ENCODE results near the gene ORAI2. TPM values are rescaled to one million over a fixed set of nuclear protein-coding genes. Genes with fewer than 3 reads are reported as not detected.
"Not testable (repeated sequence)": the region's sequence is repeated elsewhere in the genome, so short reads cannot be mapped to it uniquely, and the experiment has no call there.

Gene ORAI2
- total RNA-seq, 1 donor from 2014 or later = 57.9 TPM

DNA sequence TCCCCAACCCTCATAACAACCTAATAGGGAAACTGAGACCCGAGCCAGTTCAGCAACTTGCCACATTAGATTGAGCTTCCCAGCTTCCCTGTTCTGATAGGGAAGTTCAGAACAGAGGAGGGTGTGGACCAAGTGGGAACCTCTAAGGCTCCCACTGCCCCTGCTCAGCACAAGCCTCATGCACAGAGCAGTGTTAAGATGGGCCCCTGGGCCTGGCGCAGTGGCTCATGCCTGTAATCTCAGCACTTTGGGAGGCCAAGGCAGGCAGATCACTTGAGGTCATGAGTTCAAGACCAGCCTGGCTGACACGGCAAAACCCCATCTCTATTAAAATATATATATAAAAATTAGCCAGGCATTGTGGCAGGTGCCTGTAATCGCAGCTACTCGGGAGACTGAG, 63.9 kb downstream of the ORAI2 start:
- not testable (repeated sequence) for DNase-seq (ENCODE audit: low read depth in 2 of 2)

DNA sequence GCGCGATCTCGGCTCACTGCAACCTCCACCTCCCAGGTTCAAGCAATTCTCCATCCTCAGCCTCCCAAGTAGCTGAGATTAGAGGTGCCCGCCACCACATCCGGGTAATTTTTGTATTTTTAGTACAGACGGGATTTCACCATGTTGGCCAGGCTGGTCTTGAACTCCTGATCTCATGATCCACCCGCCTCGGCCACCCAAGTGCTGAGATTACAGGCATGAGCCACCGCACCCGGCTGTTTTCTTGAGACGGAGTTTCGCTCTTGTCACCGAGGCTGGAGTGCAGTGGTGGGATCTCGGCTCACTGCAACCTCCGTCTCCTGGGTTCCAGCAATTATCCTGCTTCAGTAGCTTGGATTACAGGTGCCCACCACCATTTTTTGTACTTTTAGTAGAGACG, 64.9 kb downstream of the ORAI2 start:
- not testable (repeated sequence) for DNase-seq (ENCODE audit: low read depth in 2 of 2)

DNA sequence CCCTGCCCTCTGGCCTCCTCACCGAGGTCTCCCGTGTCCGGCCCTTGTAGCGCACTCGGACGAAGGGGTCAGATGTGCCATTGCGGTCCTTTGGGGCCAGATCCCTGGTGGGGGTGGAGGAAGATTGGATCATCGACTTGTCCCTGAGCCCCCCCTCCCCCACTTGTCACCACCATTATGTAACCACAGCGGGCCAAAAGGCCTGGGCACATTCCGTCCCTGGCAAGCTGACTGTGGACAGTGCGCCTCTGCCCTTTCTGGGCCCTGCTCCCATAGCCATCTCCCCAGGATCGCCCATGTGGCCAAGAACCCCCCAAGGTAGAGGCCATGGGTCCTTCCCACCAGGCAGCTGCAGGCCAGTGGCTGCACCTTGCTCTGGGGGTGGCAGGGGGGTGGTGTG, 69.8 kb downstream of the ORAI2 start:
- DNase-seq (ENCODE audit: low read depth in 2 of 2) = not testable (repeated sequence)

DNA sequence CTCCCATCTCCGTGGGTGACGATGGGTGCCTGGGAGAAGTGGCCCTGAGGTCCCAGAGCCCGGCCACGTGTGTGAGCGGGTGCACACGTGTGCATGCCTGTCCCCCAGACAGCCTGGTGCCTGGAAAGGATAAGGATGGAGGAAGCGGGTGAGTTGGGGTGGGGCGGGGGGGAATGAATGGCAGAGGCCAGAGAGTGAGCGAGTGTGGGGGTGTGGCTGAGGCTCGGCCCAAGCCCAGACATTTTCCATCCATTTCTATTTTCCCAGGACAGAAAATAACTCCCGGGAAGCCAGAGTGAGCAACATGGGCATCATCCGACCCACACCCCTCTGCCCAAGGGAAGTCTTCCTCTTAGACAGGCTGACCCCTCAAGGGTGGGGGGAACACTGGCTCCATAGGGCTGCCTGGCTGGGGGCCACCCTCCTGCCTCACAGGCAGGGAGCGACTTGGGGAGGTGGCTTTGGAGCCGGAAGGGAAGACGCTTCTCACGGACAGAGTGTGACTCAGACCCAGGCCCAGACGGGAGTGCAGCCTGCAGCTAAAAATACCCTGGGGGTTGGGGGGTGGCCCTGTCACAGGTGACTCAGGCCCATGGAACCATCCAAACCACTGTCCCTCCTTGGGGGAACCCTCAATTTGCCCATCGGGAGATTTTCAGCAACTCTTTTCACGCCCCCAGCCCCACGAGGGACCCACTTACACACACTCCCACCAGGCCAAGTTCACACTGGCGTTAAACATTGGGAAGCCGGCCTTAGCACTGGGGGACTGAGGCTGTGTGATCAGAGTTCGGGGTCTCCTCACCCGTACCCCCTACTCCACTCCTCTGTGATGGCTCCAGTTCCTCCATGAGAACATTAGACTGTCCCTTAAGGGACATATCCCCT, 72.2 kb downstream of the ORAI2 start:
- not testable (repeated sequence) for DNase-seq (ENCODE audit: low read depth in 2 of 2)

Other genes starting within 250 kb of the ORAI2 start
- gene SH2B2, start 146.7 kb upstream of the ORAI2 start, total RNA-seq = 0.51 and 0.76 TPM in 2 replicates
- gene SPDYE6, start 77.1 kb upstream of the ORAI2 start, total RNA-seq = not detected in 2 replicates
- gene PRKRIP1, start 37.2 kb upstream of the ORAI2 start, total RNA-seq = 8.0 and 10.6 TPM in 2 replicates
- 8.1 and 13.0 TPM in 2 replicates for gene ALKBH4, start 31.3 kb downstream of the ORAI2 start, total RNA-seq
- gene LRWD1, start 31.4 kb downstream of the ORAI2 start, total RNA-seq = 19.5 and 24.1 TPM in 2 replicates
- 26.2 and 32.1 TPM in 2 replicates for gene POLR2J, start 45.3 kb downstream of the ORAI2 start, total RNA-seq
- 2.6 and 2.8 TPM in 2 replicates for gene RASA4B, start 84.2 kb downstream of the ORAI2 start, total RNA-seq
- gene UPK3BL2, start 110.1 kb downstream of the ORAI2 start, total RNA-seq = 0.90 and 2.3 TPM in 2 replicates
- gene SPDYE2, start 117.7 kb downstream of the ORAI2 start, total RNA-seq = not detected in 2 replicates
- 16.9 and 25.2 TPM in 2 replicates for gene POLR2J3, start 139.0 kb downstream of the ORAI2 start, total RNA-seq
- 6.7 and 13.1 TPM in 2 replicates for gene RASA4, start 183.2 kb downstream of the ORAI2 start, total RNA-seq
- gene UPK3BL1, start 209.2 kb downstream of the ORAI2 start, total RNA-seq = 2.4 and 8.9 TPM in 2 replicates
- not detected in 2 replicates for gene SPDYE2B, start 216.7 kb downstream of the ORAI2 start, total RNA-seq
- 1.2 and 2.4 TPM in 2 replicates for gene POLR2J2, start 238.1 kb downstream of the ORAI2 start, total RNA-seq

All from dermis microvascular lymphatic vessel endothelial cell (primary cell).